Spleen (tissue), 7 donors: Measurements from ENCODE around the gene PLEKHA3.

Experiments used
- POLR2A ChIP-seq, 3 donors: fragments of 450-650 bp; IDR thresholded peaks; one replicate each; pipeline ENCODE4 v1.5.1; 2017; ENCODE audit warnings: antibody characterized with exemption in 3 of 3, mild to moderate bottlenecking in 1 of 3
- POLR2AphosphoS5 ChIP-seq, 3 donors: sonication (generic); formaldehyde crosslinking; IDR thresholded peaks; one replicate each; pipeline ENCODE4 v1.5.1; 2017; ENCODE audit warnings: antibody characterized with exemption in 3 of 3
- TF ChIP-seq, protein P1 (sequence below), 11 experiments: fragments of 200-600 bp in 7 of 11; fragments of 450-650 bp in 4 of 11; sonication (generic) in 4 of 11; IDR thresholded peaks in 8 of 11; conservative IDR thresholded peaks in 3 of 11; 1 replicate in 7 of 11; 2 replicates in 4 of 11; pipeline versions ENCODE4 v1.4.0 to v1.8.0; 2016 to 2021; ENCODE audit warnings: antibody characterized with exemption in 11 of 11, inconsistent platforms in 4 of 11, mild to moderate bottlenecking in 1 of 11
- donor health status: DM: no; HTN: no; CAD: no; lungs with moderate emphysema.
- donor health status: DM: no; HTN: no; CAD: no.
- donor health status: DM: no; HTN: no; CAD: no.

DNA sequence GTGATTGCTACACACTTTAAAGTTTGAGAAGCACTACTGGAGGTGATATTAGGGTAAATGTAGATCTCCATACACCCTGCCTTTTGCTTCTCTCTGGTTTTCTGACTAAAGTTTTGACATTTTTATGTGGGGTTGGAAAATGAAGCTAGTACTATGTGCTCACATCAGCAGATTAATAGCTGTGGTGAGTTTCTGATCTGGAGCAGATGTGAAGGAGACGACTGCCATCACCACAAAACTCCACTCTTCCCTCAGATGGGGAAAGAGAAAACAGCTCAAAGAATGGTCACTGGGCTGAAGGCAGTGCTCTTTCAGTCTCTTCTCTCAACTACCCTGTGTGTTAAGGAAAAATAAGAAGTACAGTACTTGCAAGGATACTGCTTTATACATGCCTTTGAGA is 37.2 kb downstream of the PLEKHA3 start:
- TF ChIP-seq, protein P1, sequence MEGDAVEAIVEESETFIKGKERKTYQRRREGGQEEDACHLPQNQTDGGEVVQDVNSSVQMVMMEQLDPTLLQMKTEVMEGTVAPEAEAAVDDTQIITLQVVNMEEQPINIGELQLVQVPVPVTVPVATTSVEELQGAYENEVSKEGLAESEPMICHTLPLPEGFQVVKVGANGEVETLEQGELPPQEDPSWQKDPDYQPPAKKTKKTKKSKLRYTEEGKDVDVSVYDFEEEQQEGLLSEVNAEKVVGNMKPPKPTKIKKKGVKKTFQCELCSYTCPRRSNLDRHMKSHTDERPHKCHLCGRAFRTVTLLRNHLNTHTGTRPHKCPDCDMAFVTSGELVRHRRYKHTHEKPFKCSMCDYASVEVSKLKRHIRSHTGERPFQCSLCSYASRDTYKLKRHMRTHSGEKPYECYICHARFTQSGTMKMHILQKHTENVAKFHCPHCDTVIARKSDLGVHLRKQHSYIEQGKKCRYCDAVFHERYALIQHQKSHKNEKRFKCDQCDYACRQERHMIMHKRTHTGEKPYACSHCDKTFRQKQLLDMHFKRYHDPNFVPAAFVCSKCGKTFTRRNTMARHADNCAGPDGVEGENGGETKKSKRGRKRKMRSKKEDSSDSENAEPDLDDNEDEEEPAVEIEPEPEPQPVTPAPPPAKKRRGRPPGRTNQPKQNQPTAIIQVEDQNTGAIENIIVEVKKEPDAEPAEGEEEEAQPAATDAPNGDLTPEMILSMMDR (IDR thresholded peaks at IDR 0.05 in 8 of 11, conservative IDR thresholded peaks at IDR 0.05 in 3 of 11) = no peak
- TF ChIP-seq POLR2A (IDR thresholded peaks at IDR 0.05) (no peak), POLR2AphosphoS5 (IDR thresholded peaks at IDR 0.05) (no peak)
